Panc1 (cell line): ENCODE results near the gene MAP2K6.

Source experiments
- CTCF ChIP-seq: fragments of 450-650 bp; IDR thresholded peaks from 2 replicates; pipeline ENCODE4 v1.5.1; 2017; ENCODE audit warnings: mild to moderate bottlenecking
- POLR2AphosphoS5 ChIP-seq: IDR thresholded peaks from 2 replicates; pipeline ENCODE4 v1.6.1; 2012; ENCODE audit warnings: mild to moderate bottlenecking, low read depth, low read length, moderate library complexity
- REST ChIP-seq, 2 experiments: IDR thresholded peaks; 2 replicates each; pipeline ENCODE4 v1.6.1; 2011 to 2012; ENCODE audit warnings: low read depth in 2 of 2, control low read depth in 1 of 2, low read length in 1 of 2, mild to moderate bottlenecking in 1 of 2, moderate library complexity in 1 of 2; ENCODE audit not compliant: insufficient read depth in 1 of 2

- TF ChIP-seq CTCF (no peak), POLR2AphosphoS5 (no peak), REST (IDR thresholded peaks at IDR 0.05; ENCODE audit: insufficient read depth in 1 of 2, low read depth in 2 of 2, low read length in 1 of 2) (no peak)
Observed at GRCh38 chr17:69511250-69511649, 96.8 kb downstream of the MAP2K6 start.
